Measurements from ENCODE around the gene SPOCK2.

GRCh38 chr10:72093450-72093849 is 5.1 kb upstream of the SPOCK2 start:
- TF ChIP-seq POLR2A (IDR thresholded peaks at IDR 0.05): no peak
- TF ChIP-seq CTCF (IDR thresholded peaks at IDR 0.05): no peak
